ENCODE data around the gene IGF2BP3. TPM values are rescaled to one million over a fixed set of nuclear protein-coding genes. Genes with fewer than 3 reads are reported as not detected.

Gene IGF2BP3
- total RNA-seq, 1 experiment from 2014 or later, result 189 TPM

- Histone ChIP-seq H3K4me1 (replicated peaks) (peaks cover 65% of the 10 kb centered on the region), H3K9me3 (replicated peaks) (no peaks in the 10 kb centered on the region), H3K36me3 (peaks cover 40% of the 10 kb centered on the region), H3K27me3 (replicated peaks) (no peaks in the 10 kb centered on the region), H3K4me3 (peak overlapping the region; percentile 42), H3K27ac (peak overlapping the region; percentile 93)
- peak; percentile 62 to 87 for DNase-seq (ENCODE audit: low read depth in 1 of 2, low spot score in 2 of 2)
These were observed 122.6 kb downstream of the IGF2BP3 start for GRCh38 chr7:23347682-23348180.

DNA sequence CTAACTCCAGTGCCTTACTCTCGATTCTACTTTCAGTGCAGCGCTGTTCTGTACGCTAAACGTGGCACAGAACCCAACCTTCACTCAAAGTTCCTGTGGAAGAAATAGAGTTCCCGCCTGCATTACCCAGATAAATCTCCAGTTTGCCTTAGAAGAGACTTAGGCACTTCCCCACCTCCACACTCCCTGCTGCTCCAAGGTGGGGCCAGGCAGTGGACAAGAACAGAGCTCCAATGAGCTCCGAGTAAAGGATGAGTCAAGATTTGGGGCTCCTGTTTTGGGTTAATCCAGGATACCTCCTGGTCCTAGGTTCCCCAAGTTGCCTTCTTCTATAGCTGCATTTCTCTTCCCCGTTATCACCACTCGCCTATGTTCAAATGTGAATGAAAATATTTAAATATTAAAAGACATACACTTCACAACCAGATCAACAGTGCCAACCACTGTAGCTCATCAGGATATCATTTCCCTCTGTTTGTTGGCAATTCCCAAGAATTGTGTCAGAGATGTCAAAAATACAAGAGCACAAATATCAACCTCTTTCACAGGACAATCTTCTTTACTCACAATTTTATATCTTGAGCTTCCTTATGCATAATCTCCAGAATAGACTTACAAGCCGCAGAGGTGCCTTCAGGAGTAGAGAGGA, 123.1 kb downstream of the IGF2BP3 start:
- Histone ChIP-seq H3K27ac (peak overlapping the region; percentile 93), H3K27me3 (replicated peaks) (no peaks in the 10 kb centered on the region), H3K4me3 (peak overlapping the region; percentile 42), H3K9me3 (replicated peaks) (no peaks in the 10 kb centered on the region), H3K4me1 (replicated peaks) (peaks cover 71% of the 10 kb centered on the region), H3K36me3 (peaks cover 46% of the 10 kb centered on the region)
- DNase-seq (ENCODE audit: low read depth in 1 of 2, low spot score in 2 of 2), result peak; percentile 49 to 57

DNA sequence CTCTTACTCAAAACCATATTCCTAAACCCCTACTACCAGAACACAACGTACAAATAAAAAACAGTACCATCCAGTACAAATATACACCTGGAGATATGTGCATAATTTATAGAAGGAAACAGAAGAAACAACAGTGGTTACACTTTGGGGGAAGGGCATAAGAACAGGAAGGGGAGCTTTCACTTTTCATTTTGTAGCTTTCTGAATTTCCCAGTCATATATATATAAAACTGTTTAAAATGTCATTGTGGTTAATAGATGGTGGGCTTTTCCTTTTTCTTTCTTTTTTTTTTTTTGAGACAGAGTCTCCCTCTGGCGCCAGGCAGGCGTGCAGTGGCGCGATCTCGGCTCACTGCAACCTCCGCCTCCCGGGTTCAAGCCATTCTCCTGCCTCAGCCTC, 124.0 kb downstream of the IGF2BP3 start:
- Histone ChIP-seq H3K4me1 (replicated peaks) (peaks cover 75% of the 10 kb centered on the region), H3K36me3 (peaks cover 52% of the 10 kb centered on the region), H3K27ac (peak overlapping the region; percentile 93), H3K27me3 (replicated peaks) (no peaks in the 10 kb centered on the region), H3K9me3 (replicated peaks) (no peaks in the 10 kb centered on the region), H3K4me3 (peak overlapping the region; percentile 42)
- DNase-seq (ENCODE audit: low read depth in 1 of 2, low spot score in 2 of 2), result peak in 1 of 2 experiments; percentile 32

GRCh38 chr7:23345601-23346000, 124.7 kb downstream of the IGF2BP3 start:
- H3K36me3 ChIP-seq, result peaks cover 54% of the 10 kb centered on the region
- no peaks in the 10 kb centered on the region for H3K9me3 ChIP-seq (replicated peaks)
- peak overlapping the region; percentile 42 for H3K4me3 ChIP-seq
- peaks cover 74% of the 10 kb centered on the region for H3K4me1 ChIP-seq (replicated peaks)
- H3K27ac ChIP-seq, result peak overlapping the region; percentile 93
- H3K27me3 ChIP-seq (replicated peaks), result no peaks in the 10 kb centered on the region
- DNase-seq (ENCODE audit: low read depth in 1 of 2, low spot score in 2 of 2), result no peak

GRCh38 chr7:23343806-23344475, 126.3 kb downstream of the IGF2BP3 start:
- H3K4me1 ChIP-seq (replicated peaks), result peaks cover 57% of the 10 kb centered on the region
- H3K9me3 ChIP-seq (replicated peaks), result no peaks in the 10 kb centered on the region
- peak overlapping the region; percentile 93 for H3K27ac ChIP-seq
- H3K36me3 ChIP-seq, result peaks cover 70% of the 10 kb centered on the region
- no peaks in the 10 kb centered on the region for H3K27me3 ChIP-seq (replicated peaks)
- peak in 1 of 2 experiments; percentile 63 for DNase-seq (ENCODE audit: low read depth in 1 of 2, low spot score in 2 of 2)
- no peak overlapping the region for H3K4me3 ChIP-seq

- Histone ChIP-seq H3K36me3 (peaks cover 79% of the 10 kb centered on the region), H3K4me1 (replicated peaks) (peaks cover 49% of the 10 kb centered on the region)
These were observed 127.2 kb downstream of the IGF2BP3 start for GRCh38 chr7:23343102-23343501.

GRCh38 chr7:23341846-23342598, 128.3 kb downstream of the IGF2BP3 start:
- peaks cover 88% of the 10 kb centered on the region for H3K36me3 ChIP-seq
- H3K9me3 ChIP-seq (replicated peaks), result peaks cover 3% of the 10 kb centered on the region; the same call in 1 of the 2 replicates
- H3K27ac ChIP-seq, result no peak overlapping the region
- H3K27me3 ChIP-seq (replicated peaks), result no peaks in the 10 kb centered on the region
- DNase-seq (ENCODE audit: low read depth in 1 of 2, low spot score in 2 of 2), result no peak
- peaks cover 56% of the 10 kb centered on the region for H3K4me1 ChIP-seq (replicated peaks)
- H3K4me3 ChIP-seq, result no peak overlapping the region

More at GRCh38 chr7:23343102-23343501, 127.2 kb downstream of the IGF2BP3 start:
- Histone ChIP-seq H3K4me3 (no peak overlapping the region), H3K9me3 (replicated peaks) (no peaks in the 10 kb centered on the region), H3K27ac (peak overlapping the region; percentile 93), H3K27me3 (replicated peaks) (no peaks in the 10 kb centered on the region)
- no peak for DNase-seq (ENCODE audit: low read depth in 1 of 2, low spot score in 2 of 2)

DNA sequence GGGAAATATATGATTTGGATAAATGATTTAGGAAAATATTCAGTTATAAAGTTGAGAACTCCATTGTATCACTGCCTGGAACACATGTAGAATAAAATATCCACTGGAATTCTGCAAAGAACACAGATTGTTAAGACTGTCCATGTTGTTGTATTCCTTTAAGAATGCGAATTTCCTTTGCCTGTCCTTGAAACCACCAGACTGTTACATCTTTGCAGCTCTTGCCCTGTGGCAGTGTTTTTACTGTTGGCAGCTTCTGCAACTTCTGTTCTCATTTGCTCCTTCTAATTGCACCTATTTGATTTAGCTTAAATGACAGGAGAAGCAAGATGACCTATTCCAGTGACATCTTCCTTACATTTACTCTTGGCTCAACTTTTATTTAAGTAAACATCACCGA, 131.4 kb downstream of the IGF2BP3 start:
- Histone ChIP-seq H3K27me3 (replicated peaks) (no peaks in the 10 kb centered on the region), H3K4me1 (replicated peaks) (peaks cover 64% of the 10 kb centered on the region), H3K9me3 (replicated peaks) (peaks cover 3% of the 10 kb centered on the region; the same call in 1 of the 2 replicates), H3K27ac (no peak overlapping the region), H3K36me3 (peaks cover 88% of the 10 kb centered on the region), H3K4me3 (no peak overlapping the region)
- no peak for DNase-seq (ENCODE audit: low read depth in 1 of 2, low spot score in 2 of 2)

DNA sequence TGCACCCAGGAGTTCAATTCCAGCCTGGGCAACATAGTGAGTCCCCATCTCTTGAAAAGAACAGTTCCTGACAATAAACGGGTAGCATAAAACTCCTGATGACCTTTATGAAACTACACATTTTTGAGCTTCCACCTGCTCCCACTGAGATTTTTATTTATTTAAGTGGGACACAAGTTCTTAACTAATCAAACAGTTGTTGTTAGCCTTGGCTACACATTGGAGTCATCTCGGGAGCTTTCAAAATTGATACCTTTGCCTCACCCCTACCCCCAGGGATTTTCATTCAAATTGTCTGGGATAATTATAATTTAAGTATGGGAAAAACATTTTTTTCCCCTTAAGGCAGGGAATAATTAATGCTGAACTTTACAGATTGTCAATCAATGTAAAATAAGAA, 131.9 kb downstream of the IGF2BP3 start:
- H3K4me3 ChIP-seq, result no peak overlapping the region
- H3K9me3 ChIP-seq (replicated peaks), result peaks cover 3% of the 10 kb centered on the region; the same call in 1 of the 2 replicates
- no peak for DNase-seq (ENCODE audit: low read depth in 1 of 2, low spot score in 2 of 2)
- peaks cover 64% of the 10 kb centered on the region for H3K4me1 ChIP-seq (replicated peaks)
- no peaks in the 10 kb centered on the region for H3K27me3 ChIP-seq (replicated peaks)
- H3K27ac ChIP-seq, result no peak overlapping the region
- H3K36me3 ChIP-seq, result peaks cover 89% of the 10 kb centered on the region

GRCh38 chr7:23337374-23337773, 132.9 kb downstream of the IGF2BP3 start:
- Histone ChIP-seq H3K4me3 (no peak overlapping the region), H3K27ac (0 out of 2 replicates have a peak overlapping the region, but pooled peaks have one; percentile 10), H3K36me3 (peaks cover 89% of the 10 kb centered on the region), H3K4me1 (replicated peaks) (peaks cover 64% of the 10 kb centered on the region), H3K9me3 (replicated peaks) (peaks cover 3% of the 10 kb centered on the region; the same call in 1 of the 2 replicates), H3K27me3 (replicated peaks) (no peaks in the 10 kb centered on the region)
- no peak for DNase-seq (ENCODE audit: low read depth in 1 of 2, low spot score in 2 of 2)

- peaks cover 61% of the 10 kb centered on the region for H3K4me1 ChIP-seq (replicated peaks)
- peaks cover 89% of the 10 kb centered on the region for H3K36me3 ChIP-seq
- no peak overlapping the region for H3K27ac ChIP-seq
- peaks cover 3% of the 10 kb centered on the region; the same call in 1 of the 2 replicates for H3K9me3 ChIP-seq (replicated peaks)
- no peaks in the 10 kb centered on the region for H3K27me3 ChIP-seq (replicated peaks)
- peak in 1 of 2 experiments; percentile 53 for DNase-seq (ENCODE audit: low read depth in 1 of 2, low spot score in 2 of 2)
- no peak overlapping the region for H3K4me3 ChIP-seq
These were observed 133.4 kb downstream of the IGF2BP3 start for GRCh38 chr7:23336799-23337283.

- DNase-seq (ENCODE audit: low read depth in 1 of 2, low spot score in 2 of 2), result no peak
- peaks cover 3% of the 10 kb centered on the region; the same call in 1 of the 2 replicates for H3K9me3 ChIP-seq (replicated peaks)
- peaks cover 91% of the 10 kb centered on the region for H3K36me3 ChIP-seq
- no peaks in the 10 kb centered on the region for H3K27me3 ChIP-seq (replicated peaks)
- peaks cover 60% of the 10 kb centered on the region for H3K4me1 ChIP-seq (replicated peaks)
- H3K4me3 ChIP-seq, result no peak overlapping the region
- no peak overlapping the region for H3K27ac ChIP-seq
These were observed 134.2 kb downstream of the IGF2BP3 start for GRCh38 chr7:23336086-23336485.

DNA sequence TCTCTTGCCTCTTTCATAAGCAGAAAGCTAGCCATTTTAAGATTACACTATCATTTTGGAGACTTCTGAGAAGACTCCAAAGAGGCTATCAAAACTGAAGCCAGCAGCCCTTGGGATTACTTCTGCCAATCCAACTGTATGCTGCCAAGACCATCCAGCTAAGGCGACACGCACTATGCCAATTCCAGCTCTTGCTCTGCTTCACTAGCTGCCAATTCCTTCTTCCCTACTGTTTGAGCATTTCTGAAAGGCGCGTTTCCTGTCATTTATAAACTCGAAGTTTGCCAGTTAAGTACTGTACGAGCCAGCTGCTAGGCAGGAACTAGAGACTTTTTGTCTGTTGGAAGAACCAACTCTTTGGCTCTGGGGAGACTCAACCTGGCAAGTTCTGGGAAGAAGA, 134.7 kb downstream of the IGF2BP3 start:
- no peak overlapping the region for H3K4me3 ChIP-seq
- DNase-seq (ENCODE audit: low read depth in 1 of 2, low spot score in 2 of 2), result no peak
- peaks cover 3% of the 10 kb centered on the region; the same call in 1 of the 2 replicates for H3K9me3 ChIP-seq (replicated peaks)
- peaks cover 60% of the 10 kb centered on the region for H3K4me1 ChIP-seq (replicated peaks)
- 0 out of 2 replicates have a peak overlapping the region, but pooled peaks have one; percentile 63 for H3K27ac ChIP-seq
- no peaks in the 10 kb centered on the region for H3K27me3 ChIP-seq (replicated peaks)
- H3K36me3 ChIP-seq, result peaks cover 93% of the 10 kb centered on the region

Data from SJSA1 (cell line).